Measurements from ENCODE around the gene PTPRH.
"Not testable (repeated sequence)": the region's sequence is repeated elsewhere in the genome, so short reads cannot be mapped to it uniquely, and the experiment has no call there.

The PTPRH gene

DNA sequence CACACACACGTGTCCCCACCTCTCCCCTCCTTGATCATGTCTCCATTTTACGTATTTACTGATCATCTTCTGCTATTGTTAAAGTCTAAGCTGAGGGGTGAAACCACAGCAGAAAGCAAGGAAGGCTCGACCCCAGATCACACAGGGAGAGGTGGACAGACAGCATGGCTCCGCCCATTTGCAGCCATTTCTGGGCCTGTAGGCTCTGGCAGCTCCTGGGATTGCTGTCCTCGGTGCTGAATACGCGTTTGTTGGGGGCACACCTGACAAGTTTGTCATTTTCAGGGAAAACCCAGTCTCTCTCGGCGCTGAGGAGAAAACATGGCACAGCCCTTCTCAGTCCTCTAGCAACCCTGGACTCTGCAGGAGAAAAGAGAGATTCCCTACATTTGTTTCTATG, 11.2 kb upstream of the PTPRH start:
- no peak overlapping the region for H3K27ac ChIP-seq
- TF ChIP-seq CTCF (conservative IDR thresholded peaks at IDR 0.05): no peak

GRCh38 chr19:55216461-55217198, 7.3 kb upstream of the PTPRH start:
- no peak for TF ChIP-seq CTCF (conservative IDR thresholded peaks at IDR 0.05)
- H3K27ac ChIP-seq: peak overlapping the region; percentile 95

DNA sequence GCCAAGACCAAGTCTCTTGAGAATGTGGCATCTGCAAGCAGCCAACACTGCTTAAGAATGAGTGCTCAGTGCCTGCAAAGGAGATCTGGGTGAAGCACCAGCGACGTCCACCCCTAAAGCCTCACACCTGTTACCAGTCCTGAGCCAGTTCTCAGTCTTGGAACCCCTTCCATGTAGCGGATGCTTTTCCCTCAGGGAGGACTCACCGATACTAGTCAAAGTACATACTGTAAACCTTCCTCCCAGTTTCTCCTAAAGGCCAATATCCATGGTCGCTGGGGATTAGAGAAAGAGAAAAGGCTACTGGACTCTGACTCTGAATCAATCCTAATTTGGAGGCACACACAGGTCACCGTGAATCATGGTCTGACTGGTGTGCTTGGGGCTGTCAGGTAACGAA, 4.2 kb upstream of the PTPRH start:
- no peak for TF ChIP-seq CTCF (conservative IDR thresholded peaks at IDR 0.05)
- H3K27ac ChIP-seq: no peak overlapping the region

- TF ChIP-seq CTCF (conservative IDR thresholded peaks at IDR 0.05): no peak
- no peak overlapping the region for H3K27ac ChIP-seq
Measured at GRCh38 chr19:55212447-55212846, 3.1 kb upstream of the PTPRH start.

DNA sequence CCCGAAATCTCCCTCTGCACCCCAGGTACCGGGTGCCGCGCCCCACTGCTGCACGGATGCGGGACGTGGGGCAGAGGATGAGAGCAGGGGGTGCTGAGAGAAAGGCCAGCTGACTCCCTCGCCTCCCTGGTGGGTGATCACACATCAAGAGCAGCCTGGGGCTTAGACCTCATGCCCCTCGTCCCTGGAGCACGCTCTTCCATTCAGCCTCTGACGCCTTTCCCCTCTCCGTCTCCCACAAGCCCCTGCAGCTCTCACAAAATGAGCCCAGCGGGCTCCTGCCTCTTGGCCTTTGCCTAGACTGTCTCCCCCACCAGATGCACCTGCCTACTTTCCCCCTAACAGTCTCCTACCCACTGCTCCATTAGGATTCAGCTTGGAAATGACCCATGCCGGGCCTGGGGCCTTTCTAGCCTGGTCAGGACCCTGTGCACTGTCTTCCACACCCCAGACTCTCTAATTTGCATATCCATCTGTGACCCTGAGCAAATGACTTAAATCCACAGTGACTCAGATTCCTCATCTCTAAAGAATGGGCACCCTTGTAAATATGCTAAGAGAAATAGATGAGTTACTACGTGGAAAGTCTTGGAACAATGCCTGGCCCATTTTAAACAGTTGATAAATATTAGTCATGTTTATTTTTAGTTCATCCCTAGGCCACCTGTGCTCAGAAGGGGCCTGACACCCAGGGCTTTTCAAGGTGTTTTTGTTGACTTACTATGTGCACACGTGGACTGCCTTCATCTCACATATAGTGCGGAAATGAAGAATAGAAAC, 582 bp upstream of the PTPRH start:
- TF ChIP-seq CTCF (conservative IDR thresholded peaks at IDR 0.05): no peak
- H3K27ac ChIP-seq: peak overlapping the region; percentile 62

DNA sequence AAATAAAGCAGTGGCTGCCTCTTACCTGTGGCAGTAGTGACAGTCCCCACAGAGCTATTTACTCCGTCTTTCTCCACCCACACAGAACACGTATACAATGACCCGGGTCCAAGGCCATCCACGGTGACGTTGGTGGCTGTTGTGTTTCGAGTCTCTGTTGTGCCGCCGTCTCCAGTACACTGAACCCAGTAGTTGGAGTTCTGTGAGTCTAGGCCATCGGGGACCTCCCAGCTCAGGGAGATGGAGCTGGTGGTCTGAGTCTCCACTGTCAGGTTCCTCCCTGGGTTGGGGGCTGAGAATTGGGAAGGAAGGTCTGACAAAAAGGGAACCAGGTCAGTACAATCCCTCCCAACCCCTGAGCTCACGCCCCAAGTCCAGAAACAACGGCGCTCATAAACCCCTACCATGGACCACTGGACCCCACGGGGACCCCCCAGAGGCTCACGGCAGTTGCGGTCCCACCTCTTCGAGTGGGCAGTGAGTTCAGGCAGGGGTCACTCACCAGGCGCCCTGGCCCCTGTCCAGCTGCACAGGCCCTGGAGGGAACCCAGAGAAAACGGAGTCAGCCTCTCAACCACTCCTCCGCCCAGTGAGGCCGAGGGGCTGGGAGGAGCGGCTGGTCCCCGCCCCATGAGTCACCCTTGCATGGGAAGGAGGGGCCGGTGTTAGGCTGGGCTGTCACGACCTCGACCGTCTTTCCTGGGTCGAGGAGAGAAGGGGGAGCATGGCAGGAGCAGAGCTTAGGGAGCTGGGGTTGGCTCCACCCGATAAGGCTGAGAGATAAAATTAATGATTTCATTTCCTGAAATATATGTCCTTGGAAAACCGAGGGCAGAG, 2.4 kb downstream of the PTPRH start:
- H3K27ac ChIP-seq: no peak overlapping the region
- no peak for TF ChIP-seq CTCF (conservative IDR thresholded peaks at IDR 0.05)

- H3K27ac ChIP-seq: not testable (repeated sequence)
- peak; percentile 21; the same call in 1 of the 2 replicates for TF ChIP-seq CTCF (conservative IDR thresholded peaks at IDR 0.05)
Measured at GRCh38 chr19:55202199-55202598, 7.1 kb downstream of the PTPRH start.
